Dermis microvascular lymphatic vessel endothelial cell (primary cell): ENCODE results near the gene UBE2Z. TPM values are rescaled to one million over a fixed set of nuclear protein-coding genes. Genes with fewer than 3 reads are reported as not detected.

Experiments
- DNase-seq, 2 donors: peaks; one replicate each; pipeline versions ENCODE4 v3.0.0 to v3.0.0-alpha.2; 2010; ENCODE audit warnings: low read depth in 2 of 2
- total RNA-seq: library from RNA; depleted of rRNA; stranded (reverse); fragments of >200 nt; gene quantifications from 2 replicates; pipeline ENCODE4 v1.2.1, GENCODE V29; 2014

The UBE2Z gene
- total RNA-seq, 1 donor from 2014 or later, result 50.8 TPM

DNA sequence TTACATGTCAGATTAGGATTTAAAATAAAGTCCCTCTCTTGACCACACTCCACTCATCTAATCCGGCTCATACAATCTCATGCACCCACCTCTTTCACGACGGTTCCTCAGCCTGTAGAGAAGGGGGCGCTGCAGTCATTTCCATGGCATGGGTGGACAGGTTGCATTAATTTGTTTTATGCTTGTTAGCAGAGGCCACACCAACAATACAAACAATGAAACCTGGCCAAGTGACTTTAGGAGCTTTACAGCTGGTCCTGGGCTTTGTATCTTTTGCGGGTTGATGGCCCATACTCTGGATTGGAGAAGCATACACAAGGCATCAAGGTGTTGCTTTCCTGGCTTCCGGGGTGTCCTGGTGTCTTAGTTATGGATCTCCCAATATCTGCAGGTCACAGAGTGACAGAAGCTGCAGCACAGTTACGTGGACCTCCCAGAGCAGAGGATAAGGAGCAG lies 46.1 kb downstream of the UBE2Z start:
- DNase-seq, result peak; percentile 16 to 69

DNA sequence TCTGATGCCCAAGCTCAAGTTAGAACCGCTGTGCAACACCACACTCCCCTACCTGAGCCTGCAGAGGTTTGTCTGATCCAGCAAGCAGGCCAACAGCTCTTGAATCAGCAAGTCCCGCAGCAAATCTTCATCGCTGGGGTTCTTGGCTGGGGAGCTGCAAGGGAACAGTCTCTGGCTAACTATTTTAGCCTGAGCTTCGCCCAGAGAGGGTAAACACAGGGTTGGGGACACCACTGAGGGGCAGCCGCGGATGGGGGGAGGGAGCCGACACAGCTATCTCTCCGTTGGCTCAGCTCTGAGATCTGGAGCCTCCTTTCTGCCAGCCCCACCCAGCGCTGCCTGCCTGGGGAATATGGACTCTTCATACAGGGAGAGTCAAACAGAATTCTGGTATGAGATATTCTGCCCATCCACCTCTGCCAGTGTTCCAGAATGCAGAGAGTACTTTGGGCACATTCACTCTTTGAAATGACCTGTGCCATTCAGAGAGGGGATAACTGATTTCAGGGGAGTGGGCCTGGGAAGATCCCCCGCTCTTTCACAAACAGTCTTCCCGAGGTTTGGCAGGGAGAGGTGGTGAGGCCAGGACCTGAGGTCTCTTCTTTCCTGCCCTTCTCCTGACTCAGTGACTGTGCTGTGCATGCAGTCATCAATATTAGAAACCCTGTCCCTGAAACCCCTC lies 52.8 kb downstream of the UBE2Z start:
- no peak for DNase-seq

- DNase-seq, result peak in 1 of 2 donors; percentile 32
Observed at GRCh38 chr17:48961516-48962233, 53.5 kb downstream of the UBE2Z start.

- peak in 1 of 2 donors; percentile 25 for DNase-seq
Observed at GRCh38 chr17:48970224-48970623, 62.0 kb downstream of the UBE2Z start.

- no peak for DNase-seq
Observed at GRCh38 chr17:48970865-48971687, 62.9 kb downstream of the UBE2Z start.

DNA sequence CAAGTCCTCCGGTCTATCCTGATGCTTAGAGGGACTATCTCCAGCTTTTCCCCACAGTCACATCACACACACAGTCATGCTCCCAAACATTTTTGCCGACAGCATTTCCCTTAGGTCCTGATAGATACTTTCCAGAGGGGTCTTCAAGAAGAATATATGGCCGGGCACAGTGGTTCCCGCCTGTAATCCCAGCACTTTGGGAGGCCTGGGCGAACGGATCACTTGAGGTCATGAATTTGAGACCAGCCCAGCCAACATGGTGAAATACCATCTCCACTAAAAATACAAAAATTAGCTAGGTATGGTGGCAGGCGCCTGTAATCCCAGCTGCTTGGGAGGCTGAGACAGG lies 64.5 kb downstream of the UBE2Z start:
- no peak for DNase-seq

GRCh38 chr17:48973806-48974205 lies 65.6 kb downstream of the UBE2Z start:
- no peak for DNase-seq

Other genes starting within 250 kb of the UBE2Z start
- gene PRAC1, start 185.9 kb upstream of the UBE2Z start, total RNA-seq, result not detected in 2 replicates
- gene PRAC2, start 185.2 kb upstream of the UBE2Z start, total RNA-seq, result not detected in 2 replicates
- gene HOXB13, start 179.7 kb upstream of the UBE2Z start, total RNA-seq, result not detected in 2 replicates
- gene TTLL6, start 91.2 kb upstream of the UBE2Z start, total RNA-seq, result under 0.01 TPM in 1 of 2 replicates, not detected in the other
- gene CALCOCO2, start 77.4 kb upstream of the UBE2Z start, total RNA-seq, result 20.9 and 28.3 TPM in 2 replicates
- gene ATP5MC1, start 15.6 kb upstream of the UBE2Z start, total RNA-seq, result 30.8 and 48.4 TPM in 2 replicates
- gene SNF8, start 36.4 kb downstream of the UBE2Z start, total RNA-seq, result 86.0 and 96.0 TPM in 2 replicates
- gene GIP, start 60.2 kb downstream of the UBE2Z start, total RNA-seq, result not detected in 2 replicates
- gene IGF2BP1, start 89.0 kb downstream of the UBE2Z start, total RNA-seq, result under 0.01 TPM in 2 replicates
- under 0.01 TPM in 1 of 2 replicates, not detected in the other for gene B4GALNT2, start 224.4 kb downstream of the UBE2Z start, total RNA-seq